Fibroblast of the aortic adventitia (primary cell): Measurements from ENCODE around the gene RHOB. TPM values are rescaled to one million over a fixed set of nuclear protein-coding genes. Genes with fewer than 3 reads are reported as not detected.

Source experiments
- DNase-seq: peaks from one replicate; pipeline ENCODE4 v3.0.0-alpha.2; 2010; ENCODE audit warnings: low read depth
- H3K4me3 ChIP-seq: 2 replicates; pipeline ENCODE4 v1.5.1; 2011; ENCODE audit warnings: low read depth, mild to moderate bottlenecking, control low read depth, low read length, moderate library complexity
- total RNA-seq: library from RNA; depleted of rRNA; stranded (reverse); fragments of >200 nt; gene quantifications from 2 replicates; pipeline ENCODE4 v1.2.3, GENCODE V29; 2012; ENCODE audit warnings: low replicate concordance
- TF ChIP-seq, protein P1 (sequence below): IDR thresholded peaks from 2 replicates; pipeline ENCODE4 v1.5.1; 2011; ENCODE audit warnings: mild to moderate bottlenecking, low read length, control low read depth, inconsistent platforms; ENCODE audit not compliant: insufficient read depth

The RHOB gene
- total RNA-seq, 1 donor, result 40.5 TPM

DNA sequence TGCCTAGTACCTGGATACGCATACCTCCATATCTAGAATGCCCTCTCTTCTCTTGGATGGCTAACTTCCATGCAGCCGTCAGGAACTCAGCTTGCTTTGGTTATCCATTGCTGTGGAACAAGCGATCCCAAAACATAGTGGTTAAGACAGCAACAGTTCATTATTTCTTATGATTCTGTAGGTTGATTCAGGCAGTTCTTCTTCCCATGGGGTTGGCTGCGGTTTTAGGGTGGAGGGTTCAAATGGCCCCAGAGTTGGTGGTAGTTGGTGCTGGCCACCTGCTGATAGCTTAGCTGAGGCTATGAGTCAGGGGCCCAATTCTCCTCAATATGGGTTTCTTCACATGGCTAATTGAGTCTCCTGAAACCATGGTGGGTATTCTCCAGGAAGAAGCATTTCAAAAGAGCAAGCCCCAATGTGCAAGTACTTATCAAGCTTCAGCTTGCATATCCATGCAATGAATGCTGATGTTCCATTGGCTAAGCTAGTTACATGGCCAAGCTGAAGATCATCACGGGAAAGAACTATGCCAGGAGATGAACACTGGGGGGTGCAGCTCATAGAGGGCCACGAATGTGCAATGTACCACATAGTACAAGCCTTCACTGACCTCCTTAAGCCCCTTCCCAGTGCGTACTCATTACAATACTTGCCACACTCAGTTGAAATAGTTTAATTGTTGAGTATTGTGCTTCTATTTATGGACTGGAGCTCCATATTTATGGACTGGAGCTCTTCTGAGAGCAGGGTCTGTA, 10.0 kb upstream of the RHOB start:
- no peak overlapping the region for H3K4me3 ChIP-seq
- no peak for DNase-seq
- TF ChIP-seq, protein P1, sequence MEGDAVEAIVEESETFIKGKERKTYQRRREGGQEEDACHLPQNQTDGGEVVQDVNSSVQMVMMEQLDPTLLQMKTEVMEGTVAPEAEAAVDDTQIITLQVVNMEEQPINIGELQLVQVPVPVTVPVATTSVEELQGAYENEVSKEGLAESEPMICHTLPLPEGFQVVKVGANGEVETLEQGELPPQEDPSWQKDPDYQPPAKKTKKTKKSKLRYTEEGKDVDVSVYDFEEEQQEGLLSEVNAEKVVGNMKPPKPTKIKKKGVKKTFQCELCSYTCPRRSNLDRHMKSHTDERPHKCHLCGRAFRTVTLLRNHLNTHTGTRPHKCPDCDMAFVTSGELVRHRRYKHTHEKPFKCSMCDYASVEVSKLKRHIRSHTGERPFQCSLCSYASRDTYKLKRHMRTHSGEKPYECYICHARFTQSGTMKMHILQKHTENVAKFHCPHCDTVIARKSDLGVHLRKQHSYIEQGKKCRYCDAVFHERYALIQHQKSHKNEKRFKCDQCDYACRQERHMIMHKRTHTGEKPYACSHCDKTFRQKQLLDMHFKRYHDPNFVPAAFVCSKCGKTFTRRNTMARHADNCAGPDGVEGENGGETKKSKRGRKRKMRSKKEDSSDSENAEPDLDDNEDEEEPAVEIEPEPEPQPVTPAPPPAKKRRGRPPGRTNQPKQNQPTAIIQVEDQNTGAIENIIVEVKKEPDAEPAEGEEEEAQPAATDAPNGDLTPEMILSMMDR, result no peak

DNA sequence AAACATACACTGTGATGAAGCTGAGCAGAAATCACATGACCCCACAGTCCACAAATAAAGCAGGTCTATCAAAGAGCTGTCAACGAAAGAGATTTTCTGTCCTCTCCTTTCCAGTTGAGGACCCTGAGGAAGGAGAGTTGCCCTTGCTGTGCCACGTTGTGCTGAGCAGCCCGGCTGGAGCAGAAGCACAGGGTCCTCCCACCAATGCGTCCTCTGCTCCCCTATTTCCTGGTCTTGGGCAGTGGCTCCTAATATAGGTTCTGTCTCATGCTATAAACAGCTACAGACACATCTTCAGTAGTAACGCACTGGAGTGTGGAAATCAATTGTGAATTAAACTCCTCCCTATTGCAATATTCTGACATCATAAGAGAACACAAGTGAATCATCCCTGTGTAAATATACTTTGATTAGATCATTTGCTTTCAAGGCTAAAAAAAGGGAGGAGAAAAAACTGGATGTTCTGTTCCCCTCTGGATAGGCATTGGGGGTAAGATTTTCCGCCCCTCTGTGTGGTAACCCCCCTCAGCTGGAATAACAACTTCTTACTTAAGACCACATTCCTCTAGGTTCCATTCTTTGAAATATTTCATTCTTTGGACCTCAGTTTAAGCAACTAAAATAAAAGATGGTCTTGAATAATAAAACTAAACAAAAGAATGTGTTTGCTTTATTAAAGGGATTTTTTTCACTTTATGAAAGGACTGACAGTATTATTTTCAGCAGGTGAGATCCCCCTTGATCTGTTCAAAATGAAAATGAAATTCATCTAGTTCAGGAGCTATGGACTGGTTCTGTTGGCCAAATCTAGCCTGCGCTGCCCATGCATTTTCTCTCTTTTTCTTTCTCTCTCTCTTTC, 8.3 kb upstream of the RHOB start:
- no peak overlapping the region for H3K4me3 ChIP-seq
- TF ChIP-seq, protein P1, result no peak

DNA sequence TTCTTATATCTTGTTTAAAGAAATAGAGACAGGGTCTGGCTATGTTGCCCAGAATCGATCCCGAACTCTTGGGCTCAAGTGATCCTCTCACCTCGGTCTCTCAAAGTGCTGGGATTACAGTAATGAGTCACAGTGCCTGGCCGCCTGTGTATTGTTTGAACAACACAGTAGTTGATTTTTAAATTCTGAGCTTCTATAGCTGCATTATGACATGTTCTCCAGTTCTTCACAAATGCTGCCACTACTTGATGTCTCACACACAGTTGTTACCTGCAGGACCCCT, 7.7 kb upstream of the RHOB start:
- H3K4me3 ChIP-seq, result no peak overlapping the region
- peak; percentile 32 for DNase-seq
- TF ChIP-seq, protein P1, result no peak

More for the DNA sequence above, 8.3 kb upstream of the RHOB start:
- peak; percentile 83 for DNase-seq

DNA sequence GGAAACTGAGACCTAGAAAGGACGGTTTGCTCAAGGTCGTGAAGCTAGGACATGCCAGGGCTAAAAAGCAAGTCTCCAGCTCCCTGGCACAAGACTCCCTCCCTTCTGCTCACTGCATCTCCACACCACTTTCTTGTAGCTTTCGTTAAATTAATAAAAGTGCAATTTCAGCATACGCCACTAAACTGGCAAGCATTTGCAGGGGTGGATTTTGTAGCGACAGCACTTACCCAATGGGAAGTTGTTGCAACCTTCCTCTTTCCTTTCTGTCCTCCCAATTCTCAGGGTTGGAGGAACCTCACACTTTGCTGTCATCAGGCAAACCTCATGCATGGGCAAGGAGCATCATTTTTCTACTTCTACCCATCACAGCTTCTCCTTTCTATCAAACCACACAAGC, 7.4 kb upstream of the RHOB start:
- DNase-seq, result no peak
- TF ChIP-seq, protein P1, result no peak
- no peak overlapping the region for H3K4me3 ChIP-seq

DNA sequence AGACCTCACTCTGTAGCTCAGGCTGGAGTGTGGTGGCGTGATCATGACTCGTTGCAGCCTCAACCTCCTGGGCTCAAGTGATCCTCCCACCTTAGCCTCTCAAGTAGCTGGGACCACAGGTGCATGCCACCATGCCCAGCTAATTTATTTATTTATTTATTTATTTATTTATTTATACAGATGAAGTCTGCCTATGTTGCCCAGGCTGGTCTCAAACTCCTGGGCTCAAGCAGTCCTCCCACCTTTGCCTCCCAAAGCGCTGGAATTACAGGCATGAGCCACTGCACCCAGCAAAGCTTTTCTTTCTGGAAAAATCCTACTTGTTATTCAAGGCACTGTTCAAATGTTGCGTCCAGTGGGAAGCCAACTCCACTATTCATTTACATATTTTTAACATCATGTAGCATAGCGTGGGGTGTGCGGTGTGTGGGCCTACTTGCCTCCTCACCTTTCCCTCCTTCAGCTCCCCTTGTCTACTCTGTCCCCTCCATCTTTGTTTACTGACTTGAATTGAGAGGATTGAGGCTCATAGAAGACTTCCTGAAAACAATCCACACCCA, 6.8 kb upstream of the RHOB start:
- no peak for DNase-seq
- TF ChIP-seq, protein P1, result no peak
- H3K4me3 ChIP-seq, result no peak overlapping the region

DNA sequence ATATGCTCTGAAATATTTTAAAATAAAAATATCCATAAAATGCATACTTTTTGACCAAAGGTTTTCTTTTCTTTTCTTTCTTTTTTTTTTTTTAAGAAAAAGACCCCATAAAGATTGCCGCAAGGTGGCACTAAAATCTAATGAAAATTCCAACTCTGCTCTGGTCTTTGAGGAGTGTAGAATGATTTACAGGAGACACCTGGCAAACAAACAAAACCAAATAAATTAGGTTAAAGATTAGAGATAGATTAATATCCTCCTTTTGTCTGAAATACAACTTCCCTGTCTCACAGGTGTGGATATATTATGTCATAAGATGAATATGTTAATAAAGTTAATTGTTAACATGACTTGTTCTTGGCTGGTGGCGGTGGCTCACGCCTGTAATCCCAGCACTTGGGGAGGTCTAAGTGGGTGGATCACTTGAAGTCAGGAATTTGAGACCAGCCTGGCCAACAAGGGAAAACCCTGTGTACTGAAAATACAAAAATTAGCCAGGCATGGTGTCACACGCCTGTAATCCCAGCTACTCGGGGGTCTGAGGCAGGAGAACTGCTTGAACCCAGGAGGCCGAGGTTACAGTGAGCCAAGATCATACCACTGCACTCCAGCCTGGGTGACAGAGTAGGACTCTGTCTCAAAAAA, 3.5 kb upstream of the RHOB start:
- H3K4me3 ChIP-seq, result no peak overlapping the region
- TF ChIP-seq, protein P1, result peak; percentile 45
- DNase-seq, result peak; percentile 80
